WTC11 (cell line): ENCODE results near the gene P2RY12. TPM values are rescaled to one million over a fixed set of nuclear protein-coding genes. Genes with fewer than 3 reads are reported as not detected.
A peak's percentile ranks its signal among the peaks of the same experiment; 100 is the strongest.

Experiments used
- ATAC-seq: fragments of 200-7000 bp; cut with Tn5 transposase; 2 replicates; pipeline ENCODE4 v1.10.0; 2021; ENCODE audit warnings: mild to moderate bottlenecking, moderate library complexity
- CTCF ChIA-PET: fragments of 300-600 bp; sonication (Branson Sonifier 250); formaldehyde crosslinking; loops from one replicate; lab custom pipeline; 2021; ENCODE audit warnings: antibody characterized with exemption; lab: Charles Lee
- POLR2A ChIA-PET: fragments of 350-600 bp; sonication (Branson Sonifier 250); formaldehyde crosslinking; loops from one replicate; lab custom pipeline; 2021; ENCODE audit warnings: antibody characterized with exemption; lab: Charles Lee
- DNase-seq: peaks from one replicate; pipeline ENCODE4 v3.0.0; 2021; ENCODE audit warnings: low spot score
- H3K27ac Mint-ChIP-seq: 2 replicates; pipeline ENCODE4 v1.8.0; 2021; ENCODE audit warnings: mixed read lengths
- H3K27me3 Mint-ChIP-seq: 2 replicates; pipeline ENCODE4 v1.8.0; 2021; ENCODE audit warnings: low read depth, mild to moderate bottlenecking, moderate library complexity, mixed read lengths
- H3K36me3 Mint-ChIP-seq: 2 replicates; pipeline ENCODE4 v1.8.0; 2021; ENCODE audit warnings: mixed read lengths
- H3K4me1 Mint-ChIP-seq: 2 replicates; pipeline ENCODE4 v1.8.0; 2022; ENCODE audit warnings: mixed read lengths
- H3K4me3 Mint-ChIP-seq: 2 replicates; pipeline ENCODE4 v1.8.0; 2021; ENCODE audit warnings: mild to moderate bottlenecking, moderate library complexity, mixed read lengths
- H3K9me3 Mint-ChIP-seq: 2 replicates; pipeline ENCODE4 v1.8.0; 2021; ENCODE audit warnings: mixed read lengths
- EMX1 ChIP-seq: fragments of 250-450 bp; sonication (Bioruptor Pico); IDR thresholded peaks from 2 replicates; pipeline ENCODE4 v1.8.0; 2021; ENCODE audit warnings: mild to moderate bottlenecking
- FOXP1 ChIP-seq: sonication (generic); formaldehyde crosslinking; IDR thresholded peaks from 2 replicates; pipeline ENCODE4 v1.8.0; 2022; ENCODE audit warnings: missing genetic modification reagents, mild to moderate bottlenecking, moderate library complexity, borderline replicate concordance
- MYBL2 ChIP-seq: sonication (generic); formaldehyde crosslinking; IDR thresholded peaks from 2 replicates; pipeline ENCODE4 v1.8.1; 2023; ENCODE audit warnings: mild to moderate bottlenecking, moderate library complexity, missing genetic modification reagents
- NFATC4 ChIP-seq: fragments of 250-450 bp; sonication (Bioruptor Pico); IDR thresholded peaks from 2 replicates; pipeline ENCODE4 v1.9.0; 2021; ENCODE audit warnings: mild to moderate bottlenecking
- NR3C1 ChIP-seq: sonication (generic); formaldehyde crosslinking; conservative IDR thresholded peaks from 2 replicates; pipeline ENCODE4 v1.8.1; 2023; ENCODE audit warnings: low read depth, mild to moderate bottlenecking, missing genetic modification reagents
- RORB ChIP-seq: fragments of 250-450 bp; sonication (Bioruptor Pico); IDR thresholded peaks from 2 replicates; pipeline ENCODE4 v1.9.0; 2021; ENCODE audit warnings: mild to moderate bottlenecking
- SP1 ChIP-seq: sonication (generic); formaldehyde crosslinking; conservative IDR thresholded peaks from 2 replicates; pipeline ENCODE4 v1.8.1; 2022; ENCODE audit warnings: missing genetic modification reagents
- ZBTB21 ChIP-seq: sonication (generic); formaldehyde crosslinking; IDR thresholded peaks from 2 replicates; pipeline ENCODE4 v1.8.1; 2023; ENCODE audit warnings: mild to moderate bottlenecking, missing genetic modification reagents, borderline replicate concordance
- ZNF232 ChIP-seq: sonication (generic); formaldehyde crosslinking; IDR thresholded peaks from 2 replicates; pipeline ENCODE4 v1.8.0; 2022; ENCODE audit warnings: mild to moderate bottlenecking, missing genetic modification reagents
- ZNF416 ChIP-seq: fragments of 250-450 bp; sonication (Bioruptor Pico); IDR thresholded peaks from 2 replicates; pipeline ENCODE4 v1.9.0; 2021; ENCODE audit warnings: mild to moderate bottlenecking, inconsistent platforms
- total RNA-seq: library from RNA; stranded (reverse); gene quantifications from 3 replicates; pipeline ENCODE4 v1.2.3, GENCODE V29; 2021
- TF ChIP-seq, protein P1 (sequence below): sonication (generic); formaldehyde crosslinking; IDR thresholded peaks from 2 replicates; pipeline ENCODE4 v1.8.0; 2022; ENCODE audit warnings: mild to moderate bottlenecking, missing genetic modification reagents
- TF ChIP-seq, protein P2 (sequence below): sonication (generic); formaldehyde crosslinking; IDR thresholded peaks from 2 replicates; pipeline ENCODE4 v1.8.1; 2023; ENCODE audit warnings: mild to moderate bottlenecking, missing genetic modification reagents
- TF ChIP-seq, protein P3 (sequence below): sonication (generic); formaldehyde crosslinking; IDR thresholded peaks from 2 replicates; pipeline ENCODE4 v1.8.1; 2022; ENCODE audit warnings: mild to moderate bottlenecking, moderate library complexity, missing genetic modification reagents
- TF ChIP-seq, protein P4 (sequence below): fragments of 250-450 bp; sonication (Bioruptor Pico); IDR thresholded peaks from 2 replicates; pipeline ENCODE4 v1.9.0; 2021; ENCODE audit warnings: mild to moderate bottlenecking
- TF ChIP-seq, protein P5 (sequence below): sonication (generic); formaldehyde crosslinking; IDR thresholded peaks from 2 replicates; pipeline ENCODE4 v1.8.0; 2022; ENCODE audit warnings: mild to moderate bottlenecking, missing genetic modification reagents
- TF ChIP-seq, protein P6 (sequence below): sonication (generic); formaldehyde crosslinking; IDR thresholded peaks from 2 replicates; pipeline ENCODE4 v1.8.1; 2023; ENCODE audit warnings: mild to moderate bottlenecking, missing genetic modification reagents
- TF ChIP-seq, protein P7 (sequence below): sonication (generic); formaldehyde crosslinking; IDR thresholded peaks from 2 replicates; pipeline ENCODE4 v1.8.1; 2022; ENCODE audit warnings: mild to moderate bottlenecking, missing genetic modification reagents, moderate library complexity, borderline replicate concordance

Gene P2RY12
- total RNA-seq, 1 experiment from 2014 or later = not detected

DNA sequence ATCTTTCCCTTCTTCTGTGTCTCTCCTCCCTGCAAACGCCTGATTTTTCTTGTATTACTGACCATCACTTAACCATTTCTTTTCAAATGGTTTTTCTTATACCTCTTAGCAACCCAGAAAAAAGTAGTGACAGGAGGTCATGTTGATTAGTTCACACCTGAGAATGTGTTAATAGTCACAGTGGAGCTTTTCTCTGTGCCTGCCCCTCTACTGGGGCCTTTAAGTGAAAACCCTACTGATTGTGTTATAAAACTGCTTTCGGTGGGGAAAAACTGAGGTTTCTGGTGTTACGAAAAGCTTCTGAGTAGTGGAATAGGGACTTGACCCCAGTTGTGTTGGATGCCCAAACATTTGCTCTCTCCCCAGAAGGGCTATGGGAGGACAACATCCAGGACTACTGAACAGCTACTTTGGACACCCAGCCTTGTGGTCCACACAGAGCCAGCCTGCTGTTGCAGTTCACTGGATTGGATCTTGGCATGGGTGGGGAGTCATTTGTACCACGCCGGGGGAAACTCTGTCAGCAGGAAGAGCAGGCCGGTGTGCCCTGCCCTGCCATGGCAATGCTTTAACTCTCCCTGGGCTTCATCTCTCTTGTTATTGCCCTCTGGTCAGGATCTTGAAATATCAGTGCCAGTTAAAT lies 78.3 kb downstream of the P2RY12 start:
- Mint-ChIP-seq H3K9me3 (no peaks in the 10 kb centered on the region), H3K27ac (peak overlapping the region; percentile 43; the same call in 1 of the 2 replicates), H3K27me3 (no peaks in the 10 kb centered on the region), H3K4me1 (peaks cover 48% of the 10 kb centered on the region), H3K36me3 (no peaks in the 10 kb centered on the region), H3K4me3 (no peak overlapping the region)
- no peak for DNase-seq
- POLR2A ChIA-PET = no interaction called here
- ATAC-seq = no peak
- TF ChIP-seq SP1 (CRISPR knock-in tag) (no peak), ZBTB21 (CRISPR knock-in tag) (no peak), EMX1 (CRISPR knock-in tag) (no peak), NR3C1 (CRISPR knock-in tag) (no peak)
- TF ChIP-seq, protein P1, sequence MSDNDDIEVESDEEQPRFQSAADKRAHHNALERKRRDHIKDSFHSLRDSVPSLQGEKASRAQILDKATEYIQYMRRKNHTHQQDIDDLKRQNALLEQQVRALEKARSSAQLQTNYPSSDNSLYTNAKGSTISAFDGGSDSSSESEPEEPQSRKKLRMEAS (CRISPR knock-in tag) = no peak
- TF ChIP-seq, protein P2, sequence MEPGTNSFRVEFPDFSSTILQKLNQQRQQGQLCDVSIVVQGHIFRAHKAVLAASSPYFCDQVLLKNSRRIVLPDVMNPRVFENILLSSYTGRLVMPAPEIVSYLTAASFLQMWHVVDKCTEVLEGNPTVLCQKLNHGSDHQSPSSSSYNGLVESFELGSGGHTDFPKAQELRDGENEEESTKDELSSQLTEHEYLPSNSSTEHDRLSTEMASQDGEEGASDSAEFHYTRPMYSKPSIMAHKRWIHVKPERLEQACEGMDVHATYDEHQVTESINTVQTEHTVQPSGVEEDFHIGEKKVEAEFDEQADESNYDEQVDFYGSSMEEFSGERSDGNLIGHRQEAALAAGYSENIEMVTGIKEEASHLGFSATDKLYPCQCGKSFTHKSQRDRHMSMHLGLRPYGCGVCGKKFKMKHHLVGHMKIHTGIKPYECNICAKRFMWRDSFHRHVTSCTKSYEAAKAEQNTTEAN (CRISPR knock-in tag) = no peak
- TF ChIP-seq, all 79 proteins: peak for 0
- CTCF ChIA-PET = interaction anchor here (0.7 to 2.0 kb wide), 5 partner anchors 8 to 138 kb away, joined by 3 to 7 read pairs (median 4); no protein-coding TSS in a partner anchor

DNA sequence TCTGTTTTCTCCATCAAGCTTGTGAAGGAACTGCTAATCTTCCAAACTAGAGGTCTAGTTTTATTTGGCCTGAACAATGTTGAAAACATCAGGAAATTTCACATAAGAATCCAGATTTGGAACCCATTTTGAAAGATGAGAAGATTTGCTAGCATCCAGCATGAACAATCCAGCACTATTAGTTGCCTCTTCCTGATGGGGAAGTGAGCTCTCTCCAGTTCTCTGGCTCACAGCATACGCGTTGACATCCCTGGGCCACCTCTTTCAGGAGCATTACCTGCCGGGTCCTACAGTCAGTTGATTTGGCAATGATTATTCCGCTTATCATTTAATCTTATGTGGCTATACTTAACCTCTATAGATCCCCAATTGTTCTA lies 78.8 kb downstream of the P2RY12 start:
- Mint-ChIP-seq H3K36me3 (no peaks in the 10 kb centered on the region), H3K4me1 (peaks cover 48% of the 10 kb centered on the region), H3K27ac (no peak overlapping the region; the same call in 1 of the 2 replicates), H3K9me3 (no peaks in the 10 kb centered on the region), H3K27me3 (no peaks in the 10 kb centered on the region), H3K4me3 (no peak overlapping the region)
- ChIA-PET POLR2A (no interaction called here), CTCF (interaction anchor here (0.7 to 1.9 kb wide), 5 partner anchors 9 to 138 kb away, joined by 3 to 5 read pairs (median 4); no protein-coding TSS in a partner anchor)
- TF ChIP-seq, protein P3, sequence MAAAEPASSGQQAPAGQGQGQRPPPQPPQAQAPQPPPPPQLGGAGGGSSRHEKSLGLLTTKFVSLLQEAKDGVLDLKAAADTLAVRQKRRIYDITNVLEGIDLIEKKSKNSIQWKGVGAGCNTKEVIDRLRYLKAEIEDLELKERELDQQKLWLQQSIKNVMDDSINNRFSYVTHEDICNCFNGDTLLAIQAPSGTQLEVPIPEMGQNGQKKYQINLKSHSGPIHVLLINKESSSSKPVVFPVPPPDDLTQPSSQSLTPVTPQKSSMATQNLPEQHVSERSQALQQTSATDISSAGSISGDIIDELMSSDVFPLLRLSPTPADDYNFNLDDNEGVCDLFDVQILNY = no peak
- TF ChIP-seq, protein P4, sequence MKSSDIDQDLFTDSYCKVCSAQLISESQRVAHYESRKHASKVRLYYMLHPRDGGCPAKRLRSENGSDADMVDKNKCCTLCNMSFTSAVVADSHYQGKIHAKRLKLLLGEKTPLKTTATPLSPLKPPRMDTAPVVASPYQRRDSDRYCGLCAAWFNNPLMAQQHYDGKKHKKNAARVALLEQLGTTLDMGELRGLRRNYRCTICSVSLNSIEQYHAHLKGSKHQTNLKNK (CRISPR knock-in tag) = no peak
- TF ChIP-seq, protein P5, sequence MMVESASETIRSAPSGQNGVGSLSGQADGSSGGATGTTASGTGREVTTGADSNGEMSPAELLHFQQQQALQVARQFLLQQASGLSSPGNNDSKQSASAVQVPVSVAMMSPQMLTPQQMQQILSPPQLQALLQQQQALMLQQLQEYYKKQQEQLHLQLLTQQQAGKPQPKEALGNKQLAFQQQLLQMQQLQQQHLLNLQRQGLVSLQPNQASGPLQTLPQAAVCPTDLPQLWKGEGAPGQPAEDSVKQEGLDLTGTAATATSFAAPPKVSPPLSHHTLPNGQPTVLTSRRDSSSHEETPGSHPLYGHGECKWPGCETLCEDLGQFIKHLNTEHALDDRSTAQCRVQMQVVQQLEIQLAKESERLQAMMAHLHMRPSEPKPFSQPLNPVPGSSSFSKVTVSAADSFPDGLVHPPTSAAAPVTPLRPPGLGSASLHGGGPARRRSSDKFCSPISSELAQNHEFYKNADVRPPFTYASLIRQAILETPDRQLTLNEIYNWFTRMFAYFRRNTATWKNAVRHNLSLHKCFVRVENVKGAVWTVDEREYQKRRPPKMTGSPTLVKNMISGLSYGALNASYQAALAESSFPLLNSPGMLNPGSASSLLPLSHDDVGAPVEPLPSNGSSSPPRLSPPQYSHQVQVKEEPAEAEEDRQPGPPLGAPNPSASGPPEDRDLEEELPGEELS = no peak
- TF ChIP-seq ZNF232 = no peak
- TF ChIP-seq ZNF416 (CRISPR knock-in tag) = no peak
- TF ChIP-seq, protein P1 (CRISPR knock-in tag) = no peak
- TF ChIP-seq, protein P6, sequence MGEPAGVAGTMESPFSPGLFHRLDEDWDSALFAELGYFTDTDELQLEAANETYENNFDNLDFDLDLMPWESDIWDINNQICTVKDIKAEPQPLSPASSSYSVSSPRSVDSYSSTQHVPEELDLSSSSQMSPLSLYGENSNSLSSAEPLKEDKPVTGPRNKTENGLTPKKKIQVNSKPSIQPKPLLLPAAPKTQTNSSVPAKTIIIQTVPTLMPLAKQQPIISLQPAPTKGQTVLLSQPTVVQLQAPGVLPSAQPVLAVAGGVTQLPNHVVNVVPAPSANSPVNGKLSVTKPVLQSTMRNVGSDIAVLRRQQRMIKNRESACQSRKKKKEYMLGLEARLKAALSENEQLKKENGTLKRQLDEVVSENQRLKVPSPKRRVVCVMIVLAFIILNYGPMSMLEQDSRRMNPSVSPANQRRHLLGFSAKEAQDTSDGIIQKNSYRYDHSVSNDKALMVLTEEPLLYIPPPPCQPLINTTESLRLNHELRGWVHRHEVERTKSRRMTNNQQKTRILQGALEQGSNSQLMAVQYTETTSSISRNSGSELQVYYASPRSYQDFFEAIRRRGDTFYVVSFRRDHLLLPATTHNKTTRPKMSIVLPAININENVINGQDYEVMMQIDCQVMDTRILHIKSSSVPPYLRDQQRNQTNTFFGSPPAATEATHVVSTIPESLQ (CRISPR knock-in tag) = no peak
- TF ChIP-seq FOXP1 = no peak
- TF ChIP-seq RORB = no peak
- TF ChIP-seq, protein P7, sequence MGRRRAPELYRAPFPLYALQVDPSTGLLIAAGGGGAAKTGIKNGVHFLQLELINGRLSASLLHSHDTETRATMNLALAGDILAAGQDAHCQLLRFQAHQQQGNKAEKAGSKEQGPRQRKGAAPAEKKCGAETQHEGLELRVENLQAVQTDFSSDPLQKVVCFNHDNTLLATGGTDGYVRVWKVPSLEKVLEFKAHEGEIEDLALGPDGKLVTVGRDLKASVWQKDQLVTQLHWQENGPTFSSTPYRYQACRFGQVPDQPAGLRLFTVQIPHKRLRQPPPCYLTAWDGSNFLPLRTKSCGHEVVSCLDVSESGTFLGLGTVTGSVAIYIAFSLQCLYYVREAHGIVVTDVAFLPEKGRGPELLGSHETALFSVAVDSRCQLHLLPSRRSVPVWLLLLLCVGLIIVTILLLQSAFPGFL (CRISPR knock-in tag) = no peak
- no peak for TF ChIP-seq NFATC4 (CRISPR knock-in tag)
- no peak for TF ChIP-seq MYBL2 (CRISPR knock-in tag)
- ATAC-seq (no peak), DNase-seq (no peak)
